ENCODE data around the gene H2BK1. TPM values are rescaled to one million over a fixed set of nuclear protein-coding genes. Genes with fewer than 3 reads are reported as not detected.

Gene H2BK1
- total and polyA plus RNA-seq, 12 donors: not detected

GRCh38 chr7:151194188-151194587 is 16.1 kb downstream of the H2BK1 start:
- Histone ChIP-seq H3K36me3 (no peaks in the 10 kb centered on the region), H3K9me3 (no peaks in the 10 kb centered on the region), H3K4me3 (no peak overlapping the region), H3K27me3 (peaks cover 0 to 12% (median 3%) of the 10 kb centered on the region in 7 donors), H3K27ac (no peak overlapping the region), H3K4me1 (no peaks in the 10 kb centered on the region)
- DNase-seq (no peak), ATAC-seq (no peak)
- WGBS, 2 donors: 75 to 86% methylated on average over 7 of the region's 7 CpGs
- intact Hi-C loops (cut with DNase I): no loop called here
- TF ChIP-seq CTCF (IDR thresholded peaks at IDR 0.05): no peak

DNA sequence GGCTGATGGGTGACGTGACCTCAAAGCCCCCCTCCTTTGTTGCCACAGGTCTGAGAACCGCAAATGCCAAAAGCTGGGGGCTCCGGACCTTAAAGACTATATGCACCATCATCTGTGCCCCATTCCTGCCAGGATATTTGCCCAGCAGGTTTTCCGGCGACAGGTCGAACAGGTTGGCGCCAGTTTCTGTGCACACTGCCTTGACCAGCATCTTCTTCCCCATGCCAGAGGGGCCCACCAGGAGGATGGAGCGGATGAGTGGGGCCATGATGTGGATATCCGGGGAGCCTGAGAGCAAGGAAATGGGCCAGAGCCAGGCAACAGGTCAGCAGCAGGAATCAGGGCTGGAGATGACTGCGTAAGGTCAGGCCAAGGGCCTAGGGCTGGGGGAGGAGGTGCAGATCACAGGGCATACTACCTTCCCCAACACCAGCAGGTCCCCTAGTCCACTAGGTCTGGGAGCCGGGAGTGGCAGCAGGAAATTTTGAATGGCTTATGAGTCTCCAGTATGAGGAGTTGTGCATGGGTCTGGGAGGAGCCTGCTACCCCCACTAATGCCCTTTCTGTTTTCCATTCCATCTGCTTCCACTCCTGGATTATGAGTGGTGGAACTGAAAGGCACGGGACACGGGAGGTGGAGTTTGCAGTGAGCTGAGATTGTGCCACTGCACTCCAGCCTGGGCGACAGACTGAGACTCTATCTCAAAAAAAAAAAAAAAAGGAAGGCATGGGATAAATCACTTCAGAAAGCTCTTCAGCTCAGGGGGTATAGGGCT is 16.9 kb downstream of the H2BK1 start:
- WGBS, 2 donors: 94% methylated on average over 14 of the region's 14 CpGs

GRCh38 chr7:151192002-151192539 is 18.2 kb downstream of the H2BK1 start:
- H3K27me3 ChIP-seq: peaks cover 0 to 12% (median 0%) of the 10 kb centered on the region in 7 donors
- no peaks in the 10 kb centered on the region for H3K9me3 ChIP-seq
- intact Hi-C loops (cut with DNase I): no loop called here
- no peak overlapping the region for H3K27ac ChIP-seq
- DNase-seq (no peak), ATAC-seq (no peak)
- no peak overlapping the region for H3K4me3 ChIP-seq
- TF ChIP-seq CTCF (IDR thresholded peaks at IDR 0.05): no peak
- peaks cover 0 to 15% (median 0%) of the 10 kb centered on the region in 9 donors for H3K4me1 ChIP-seq
- H3K36me3 ChIP-seq: no peaks in the 10 kb centered on the region
- whole genome bisulfite sequencing, 2 donors: 94 to 98% methylated on average over 23 of the region's 23 CpGs

More for the DNA sequence above, 16.9 kb downstream of the H2BK1 start:
- no peaks in the 10 kb centered on the region for H3K36me3 ChIP-seq
- no peak for TF ChIP-seq CTCF (IDR thresholded peaks at IDR 0.05)
- H3K27me3 ChIP-seq: peaks cover 0 to 12% (median 0%) of the 10 kb centered on the region in 7 donors
- H3K9me3 ChIP-seq: no peaks in the 10 kb centered on the region
- no peak overlapping the region for H3K27ac ChIP-seq
- intact Hi-C loops (cut with DNase I): no loop called here
- DNase-seq (no peak), ATAC-seq (peak in 1 of 8 donors; percentile 34)
- H3K4me1 ChIP-seq: peaks cover 0 to 3% (median 0%) of the 10 kb centered on the region in 9 donors
- H3K4me3 ChIP-seq: no peak overlapping the region

DNA sequence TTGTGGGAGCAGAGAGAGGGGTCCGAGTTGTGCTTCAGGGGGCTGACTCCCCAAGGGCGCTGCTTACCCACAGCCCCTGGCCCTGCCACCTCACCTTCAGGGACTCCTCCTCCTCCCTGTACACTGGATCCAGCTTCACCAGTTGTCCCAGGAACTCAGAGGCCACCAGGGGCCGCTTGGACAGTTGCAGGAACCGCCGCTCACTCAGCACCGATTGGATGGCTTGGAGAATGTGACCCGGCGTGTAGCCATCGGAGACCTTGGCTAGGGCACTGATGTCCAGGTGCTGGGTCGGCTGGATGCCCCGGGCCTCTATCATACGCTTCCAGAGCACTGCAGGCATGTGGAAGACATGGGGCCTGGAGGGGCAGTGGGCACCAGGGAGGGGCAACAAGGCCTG is 18.7 kb downstream of the H2BK1 start:
- 80 to 85% methylated on average over 12 of the region's 12 CpGs for WGBS, 2 donors
- no peaks in the 10 kb centered on the region for H3K9me3 ChIP-seq
- ATAC-seq: no peak
- no peak for TF ChIP-seq CTCF (IDR thresholded peaks at IDR 0.05)
- H3K27me3 ChIP-seq: peaks cover 0 to 12% (median 0%) of the 10 kb centered on the region in 7 donors
- intact Hi-C loops (cut with DNase I): no loop called here
- no peak overlapping the region for H3K27ac ChIP-seq
- H3K4me1 ChIP-seq: peaks cover 0 to 18% (median 0%) of the 10 kb centered on the region in 9 donors
- no peaks in the 10 kb centered on the region for H3K36me3 ChIP-seq
- no peak for DNase-seq
- no peak overlapping the region for H3K4me3 ChIP-seq
